HepG2 (cell line): ENCODE results near the gene NYAP1. TPM values are rescaled to one million over a fixed set of nuclear protein-coding genes. Genes with fewer than 3 reads are reported as not detected.

ENCODE experiments used
- AGO2 ChIP-seq: fragments of 200-400 bp; formaldehyde crosslinking; optimal IDR thresholded peaks from 2 replicates; pipeline ENCODE3; 2017; ENCODE audit warnings: mild to moderate bottlenecking, low read depth, low read length, moderate library complexity
- ELF3 ChIP-seq: IDR thresholded peaks from 2 replicates; pipeline ENCODE4 v1.6.1; 2016; ENCODE audit warnings: missing genetic modification reagents, missing compliant biosample characterization
- ESRRA ChIP-seq: sonication (generic); formaldehyde crosslinking; IDR thresholded peaks from 2 replicates; pipeline ENCODE4 v1.5.1; 2020; ENCODE audit warnings: mild to moderate bottlenecking, low read depth, missing genetic modification reagents
- HOXA9 ChIP-seq: sonication (generic); formaldehyde crosslinking; IDR thresholded peaks from 2 replicates; pipeline ENCODE4 v1.8.1; 2022; ENCODE audit warnings: missing genetic modification reagents, mild to moderate bottlenecking, moderate library complexity, borderline replicate concordance
- KAT7 ChIP-seq: IDR thresholded peaks from 2 replicates; pipeline ENCODE4 v1.6.1; 2018; ENCODE audit warnings: borderline replicate concordance, missing compliant biosample characterization
- KDM4B ChIP-seq: sonication (generic); formaldehyde crosslinking; IDR thresholded peaks from 2 replicates; pipeline ENCODE4 v1.4.0; 2020; ENCODE audit warnings: missing genetic modification reagents
- KLF16 ChIP-seq, 2 experiments: sonication (generic) in 1 of 2; formaldehyde crosslinking in 1 of 2; IDR thresholded peaks; 2 replicates each; pipeline versions ENCODE4 v1.6.1 to v1.8.0; 2016 to 2023; ENCODE audit warnings: missing genetic modification reagents in 2 of 2, missing compliant biosample characterization in 1 of 2
- MIER3 ChIP-seq: IDR thresholded peaks from 2 replicates; pipeline ENCODE4 v1.6.1; 2016; ENCODE audit warnings: missing compliant biosample characterization, borderline replicate concordance
- NONO ChIP-seq, 2 experiments: fragments of 450-650 bp in 1 of 2; sonication (generic) in 1 of 2; formaldehyde crosslinking in 1 of 2; IDR thresholded peaks in 1 of 2; conservative IDR thresholded peaks in 1 of 2; 2 replicates each; pipeline versions ENCODE4 v1.6.1 to v1.8.0; 2017 to 2022; ENCODE audit warnings: mild to moderate bottlenecking in 1 of 2, missing genetic modification reagents in 1 of 2, moderate library complexity in 1 of 2
- PRDM15 ChIP-seq: sonication (generic); formaldehyde crosslinking; IDR thresholded peaks from 2 replicates; pipeline ENCODE4 v1.4.0; 2020; ENCODE audit warnings: missing genetic modification reagents
- SAP130 ChIP-seq: IDR thresholded peaks from 2 replicates; pipeline ENCODE4 v1.6.1; 2016; ENCODE audit warnings: low read depth
- SMAD1 ChIP-seq: sonication (generic); formaldehyde crosslinking; IDR thresholded peaks from 2 replicates; pipeline ENCODE4 v1.4.0; 2020; ENCODE audit warnings: missing genetic modification reagents, low read depth, mild to moderate bottlenecking, borderline replicate concordance
- SOX6 ChIP-seq, 2 experiments: fragments of 450-650 bp in 1 of 2; sonication (generic) in 1 of 2; formaldehyde crosslinking in 1 of 2; IDR thresholded peaks; 2 replicates each; pipeline versions ENCODE4 v1.4.0 to v1.6.1; 2017 to 2020; ENCODE audit warnings: antibody characterized with exemption in 1 of 2, mild to moderate bottlenecking in 1 of 2, missing genetic modification reagents in 1 of 2
- STAG1 ChIP-seq: sonication (generic); formaldehyde crosslinking; IDR thresholded peaks from 2 replicates; pipeline ENCODE4 v1.4.0; 2020; ENCODE audit warnings: missing genetic modification reagents
- THRA ChIP-seq: sonication (generic); formaldehyde crosslinking; IDR thresholded peaks from 2 replicates; pipeline ENCODE4 v1.4.0; 2020; ENCODE audit warnings: missing genetic modification reagents, borderline replicate concordance
- UBTF ChIP-seq: sonication (generic); formaldehyde crosslinking; IDR thresholded peaks from 2 replicates; pipeline ENCODE4 v1.4.0; 2020; ENCODE audit warnings: mild to moderate bottlenecking, missing genetic modification reagents
- ZFP91 ChIP-seq: sonication (generic); formaldehyde crosslinking; IDR thresholded peaks from 2 replicates; pipeline ENCODE4 v1.9.0; 2022; ENCODE audit warnings: missing genetic modification reagents, mild to moderate bottlenecking, borderline replicate concordance
- ZSCAN30 ChIP-seq: sonication (generic); formaldehyde crosslinking; IDR thresholded peaks from 2 replicates; pipeline ENCODE4 v1.5.0; 2020; ENCODE audit warnings: mild to moderate bottlenecking, missing genetic modification reagents
- polyA plus RNA-seq, 8 experiments: library from polyadenylated mRNA; depleted of rRNA in 3 of 8; stranded (reverse) in 7 of 8; unstranded in 1 of 8; fragments of >200 nt; fragmentation: Illumina TruSeq in 4 of 8; extraction: Trizol in 4 of 8; gene quantifications; 2 replicates each; pipeline versions ENCODE4 v1.2.1 to v1.2.3, GENCODE V29; 2011 to 2016; ENCODE audit warnings: low read depth in 4 of 8, missing spikeins in 1 of 8, mixed read lengths in 1 of 8; ENCODE audit not compliant: insufficient read depth in 1 of 8
- total RNA-seq, 5 experiments: library from RNA; depleted of rRNA; stranded (reverse); fragments of >200 nt; fragmentation: Illumina TruSeq; extraction: Trizol; gene quantifications; 2 replicates each; pipeline ENCODE4 v1.2.3, GENCODE V29; 2016; ENCODE audit warnings: low read depth in 1 of 5

The NYAP1 gene
- total and polyA plus RNA-seq, 2 of the 13 experiments (the other 11 are each of a cell fraction or from before 2014, with no cell fraction given) = 0.15 to 0.46 TPM

- TF ChIP-seq SMAD1 = 0 out of 2 replicates have a peak, but pooled peaks have one; percentile 47
- peak; percentile 86 for TF ChIP-seq PRDM15 (CRISPR knock-in tag)
- TF ChIP-seq SOX6 (IDR thresholded peaks at IDR 0.05) = no peak
- peak; percentile 28; the same call in 1 of the 2 replicates for TF ChIP-seq SOX6 (CRISPR knock-in tag; IDR thresholded peaks at IDR 0.05)
- TF ChIP-seq KAT7 (CRISPR knock-in tag) = peak; percentile 33; the same call in 1 of the 2 replicates
- TF ChIP-seq KLF16 (CRISPR knock-in tag; IDR thresholded peaks at IDR 0.05) = peak in 1 of 2 experiments; percentile 78; a peak in 2 of 4 replicates
- TF ChIP-seq STAG1 (CRISPR knock-in tag) = 0 out of 2 replicates have a peak, but pooled peaks have one; percentile 46
- TF ChIP-seq UBTF = peak; percentile 69
- TF ChIP-seq ZSCAN30 (CRISPR knock-in tag) = peak; percentile 61; the same call in 1 of the 2 replicates
- no peak for TF ChIP-seq KDM4B
- TF ChIP-seq ZFP91 (CRISPR knock-in tag) = peak; percentile 73; the same call in 1 of the 2 replicates
- TF ChIP-seq AGO2 = peak; percentile 69
- TF ChIP-seq ELF3 (CRISPR knock-in tag) = peak; percentile 38; the same call in 1 of the 2 replicates
- peak; percentile 52 for TF ChIP-seq SAP130 (CRISPR knock-in tag)
- peak; percentile 44; the same call in 1 of the 2 replicates for TF ChIP-seq ESRRA (CRISPR knock-in tag)
- TF ChIP-seq MIER3 = no peak
- 0 out of 2 replicates have a peak, but pooled peaks have one; percentile 26 for TF ChIP-seq HOXA9 (CRISPR knock-in tag)
- peak; percentile 49; the same call in 1 of the 2 replicates for TF ChIP-seq THRA (CRISPR knock-in tag)
- TF ChIP-seq NONO (IDR thresholded peaks at IDR 0.05) = no peak
- peak; percentile 71 for TF ChIP-seq NONO (CRISPR knock-in tag; conservative IDR thresholded peaks at IDR 0.05)
Measured at GRCh38 chr7:100493476-100494264, 9.9 kb downstream of the NYAP1 start (continued).
